ENCODE results near the gene RIMBP2. TPM values are rescaled to one million over a fixed set of nuclear protein-coding genes. Genes with fewer than 3 reads are reported as not detected.

The RIMBP2 gene
- total and polyA plus RNA-seq, 2 experiments from 2014 or later = 0.31 to 0.37 TPM

- no peaks in the 10 kb centered on the region for H3K9me2 ChIP-seq (ENCODE audit: insufficient read depth)
- H3K27me3 ChIP-seq (ENCODE audit: insufficient read depth) = no peaks in the 10 kb centered on the region
- no peaks in the 10 kb centered on the region for H3K4me1 ChIP-seq (ENCODE audit: insufficient read depth)
- DNase-seq (ENCODE audit: low spot score) (no peak), ATAC-seq (no peak)
- TF ChIP-seq POLR2AphosphoS5 (IDR thresholded peaks at IDR 0.05; ENCODE audit: low read depth) (no peak), CREB1 (CRISPR knock-in tag; IDR thresholded peaks at IDR 0.05; ENCODE audit: low read depth) (no peak), REST (IDR thresholded peaks at IDR 0.05; ENCODE audit: unreplicated experiment) (no peak), NANOG (IDR thresholded peaks at IDR 0.05; ENCODE audit: borderline replicate concordance) (no peak), CTCF (conservative IDR thresholded peaks at IDR 0.05; ENCODE audit: low read depth in 2 of 2) (no peak), JUNB (IDR thresholded peaks at IDR 0.05; ENCODE audit: unreplicated experiment) (no peak), STAT1 (IDR thresholded peaks at IDR 0.05; ENCODE audit: unreplicated experiment) (no peak), EZH2phosphoT487 (IDR thresholded peaks at IDR 0.05; ENCODE audit: unreplicated experiment) (no peak), ZNF114 (CRISPR knock-in tag; IDR thresholded peaks at IDR 0.05) (no peak), EZH2 (IDR thresholded peaks at IDR 0.05; ENCODE audit: low read depth, unreplicated experiment) (no peak), ZNF331 (CRISPR knock-in tag; IDR thresholded peaks at IDR 0.05; ENCODE audit: low read depth) (no peak)
- TF ChIP-seq, protein P1, sequence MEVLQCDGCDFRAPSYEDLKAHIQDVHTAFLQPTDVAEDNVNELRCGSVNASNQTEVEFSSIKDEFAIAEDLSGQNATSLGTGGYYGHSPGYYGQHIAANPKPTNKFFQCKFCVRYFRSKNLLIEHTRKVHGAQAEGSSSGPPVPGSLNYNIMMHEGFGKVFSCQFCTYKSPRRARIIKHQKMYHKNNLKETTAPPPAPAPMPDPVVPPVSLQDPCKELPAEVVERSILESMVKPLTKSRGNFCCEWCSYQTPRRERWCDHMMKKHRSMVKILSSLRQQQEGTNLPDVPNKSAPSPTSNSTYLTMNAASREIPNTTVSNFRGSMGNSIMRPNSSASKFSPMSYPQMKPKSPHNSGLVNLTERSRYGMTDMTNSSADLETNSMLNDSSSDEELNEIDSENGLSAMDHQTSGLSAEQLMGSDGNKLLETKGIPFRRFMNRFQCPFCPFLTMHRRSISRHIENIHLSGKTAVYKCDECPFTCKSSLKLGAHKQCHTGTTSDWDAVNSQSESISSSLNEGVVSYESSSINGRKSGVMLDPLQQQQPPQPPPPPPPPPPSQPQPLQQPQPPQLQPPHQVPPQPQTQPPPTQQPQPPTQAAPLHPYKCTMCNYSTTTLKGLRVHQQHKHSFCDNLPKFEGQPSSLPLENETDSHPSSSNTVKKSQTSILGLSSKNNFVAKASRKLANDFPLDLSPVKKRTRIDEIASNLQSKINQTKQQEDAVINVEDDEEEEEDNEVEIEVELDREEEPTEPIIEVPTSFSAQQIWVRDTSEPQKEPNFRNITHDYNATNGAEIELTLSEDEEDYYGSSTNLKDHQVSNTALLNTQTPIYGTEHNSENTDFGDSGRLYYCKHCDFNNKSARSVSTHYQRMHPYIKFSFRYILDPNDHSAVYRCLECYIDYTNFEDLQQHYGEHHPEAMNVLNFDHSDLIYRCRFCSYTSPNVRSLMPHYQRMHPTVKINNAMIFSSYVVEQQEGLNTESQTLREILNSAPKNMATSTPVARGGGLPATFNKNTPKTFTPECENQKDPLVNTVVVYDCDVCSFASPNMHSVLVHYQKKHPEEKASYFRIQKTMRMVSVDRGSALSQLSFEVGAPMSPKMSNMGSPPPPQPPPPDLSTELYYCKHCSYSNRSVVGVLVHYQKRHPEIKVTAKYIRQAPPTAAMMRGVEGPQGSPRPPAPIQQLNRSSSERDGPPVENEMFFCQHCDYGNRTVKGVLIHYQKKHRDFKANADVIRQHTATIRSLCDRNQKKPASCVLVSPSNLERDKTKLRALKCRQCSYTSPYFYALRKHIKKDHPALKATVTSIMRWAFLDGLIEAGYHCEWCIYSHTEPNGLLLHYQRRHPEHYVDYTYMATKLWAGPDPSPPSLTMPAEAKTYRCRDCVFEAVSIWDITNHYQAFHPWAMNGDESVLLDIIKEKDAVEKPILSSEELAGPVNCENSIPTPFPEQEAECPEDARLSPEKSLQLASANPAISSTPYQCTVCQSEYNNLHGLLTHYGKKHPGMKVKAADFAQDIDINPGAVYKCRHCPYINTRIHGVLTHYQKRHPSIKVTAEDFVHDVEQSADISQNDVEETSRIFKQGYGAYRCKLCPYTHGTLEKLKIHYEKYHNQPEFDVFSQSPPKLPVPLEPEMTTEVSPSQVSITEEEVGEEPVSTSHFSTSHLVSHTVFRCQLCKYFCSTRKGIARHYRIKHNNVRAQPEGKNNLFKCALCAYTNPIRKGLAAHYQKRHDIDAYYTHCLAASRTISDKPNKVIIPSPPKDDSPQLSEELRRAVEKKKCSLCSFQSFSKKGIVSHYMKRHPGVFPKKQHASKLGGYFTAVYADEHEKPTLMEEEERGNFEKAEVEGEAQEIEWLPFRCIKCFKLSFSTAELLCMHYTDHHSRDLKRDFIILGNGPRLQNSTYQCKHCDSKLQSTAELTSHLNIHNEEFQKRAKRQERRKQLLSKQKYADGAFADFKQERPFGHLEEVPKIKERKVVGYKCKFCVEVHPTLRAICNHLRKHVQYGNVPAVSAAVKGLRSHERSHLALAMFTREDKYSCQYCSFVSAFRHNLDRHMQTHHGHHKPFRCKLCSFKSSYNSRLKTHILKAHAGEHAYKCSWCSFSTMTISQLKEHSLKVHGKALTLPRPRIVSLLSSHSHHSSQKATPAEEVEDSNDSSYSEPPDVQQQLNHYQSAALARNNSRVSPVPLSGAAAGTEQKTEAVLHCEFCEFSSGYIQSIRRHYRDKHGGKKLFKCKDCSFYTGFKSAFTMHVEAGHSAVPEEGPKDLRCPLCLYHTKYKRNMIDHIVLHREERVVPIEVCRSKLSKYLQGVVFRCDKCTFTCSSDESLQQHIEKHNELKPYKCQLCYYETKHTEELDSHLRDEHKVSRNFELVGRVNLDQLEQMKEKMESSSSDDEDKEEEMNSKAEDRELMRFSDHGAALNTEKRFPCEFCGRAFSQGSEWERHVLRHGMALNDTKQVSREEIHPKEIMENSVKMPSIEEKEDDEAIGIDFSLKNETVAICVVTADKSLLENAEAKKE (CRISPR knock-in tag; IDR thresholded peaks at IDR 0.05) = no peak
- TF ChIP-seq, protein P2, sequence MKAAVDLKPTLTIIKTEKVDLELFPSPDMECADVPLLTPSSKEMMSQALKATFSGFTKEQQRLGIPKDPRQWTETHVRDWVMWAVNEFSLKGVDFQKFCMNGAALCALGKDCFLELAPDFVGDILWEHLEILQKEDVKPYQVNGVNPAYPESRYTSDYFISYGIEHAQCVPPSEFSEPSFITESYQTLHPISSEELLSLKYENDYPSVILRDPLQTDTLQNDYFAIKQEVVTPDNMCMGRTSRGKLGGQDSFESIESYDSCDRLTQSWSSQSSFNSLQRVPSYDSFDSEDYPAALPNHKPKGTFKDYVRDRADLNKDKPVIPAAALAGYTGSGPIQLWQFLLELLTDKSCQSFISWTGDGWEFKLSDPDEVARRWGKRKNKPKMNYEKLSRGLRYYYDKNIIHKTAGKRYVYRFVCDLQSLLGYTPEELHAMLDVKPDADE (IDR thresholded peaks at IDR 0.05) = no peak
- H3K4me3 ChIP-seq = no peak overlapping the region
- no peaks in the 10 kb centered on the region for H4K20me1 ChIP-seq (replicated peaks; ENCODE audit: insufficient read depth)
- H3K79me2 ChIP-seq (replicated peaks; ENCODE audit: insufficient read depth) = no peaks in the 10 kb centered on the region
- Mint-ChIP-seq H3K36me3 (ENCODE audit: low read depth) (peaks cover 8% of the 10 kb centered on the region; the same call in 1 of the 3 replicates), H3K4me3 (no peak overlapping the region), H3K27me3 (ENCODE audit: insufficient read depth, low read depth, poor library complexity) (peaks cover 3% of the 10 kb centered on the region), H3K9me3 (peaks cover 96% of the 10 kb centered on the region), H3K27ac (no peak overlapping the region), H3K4me1 (no peaks in the 10 kb centered on the region; the same call in 2 of the 3 replicates)
- no peak overlapping the region for H2AFZ ChIP-seq
- H3K27ac ChIP-seq (ENCODE audit: low read depth) = no peak overlapping the region
- no peaks in the 10 kb centered on the region for H3K36me3 ChIP-seq (ENCODE audit: insufficient read depth)
- H3K4me2 ChIP-seq = no peak overlapping the region
- no peaks in the 10 kb centered on the region for H3F3A ChIP-seq (replicated peaks; ENCODE audit: low read depth)
These were observed 30.8 kb downstream of the RIMBP2 start for GRCh38 chr12:130685250-130685787.
